ENCODE data around the gene P2RY6.

- TF ChIP-seq POLR2A (IDR thresholded peaks at IDR 0.05; ENCODE audit: low read depth, low read length) (no peak), TAF1 (IDR thresholded peaks at IDR 0.05; ENCODE audit: low read depth, low read length) (no peak)
These were observed 34.8 kb downstream of the P2RY6 start for GRCh38 chr11:73306977-73307322.
